Astrocyte (in vitro differentiated cells and primary cell): ENCODE data around the gene SLC5A8.

Experiments
- EZH2 ChIP-seq: IDR thresholded peaks from 2 replicates; pipeline ENCODE4 v1.6.1; 2012; ENCODE audit warnings: mild to moderate bottlenecking, low read length, inconsistent platforms; ENCODE audit not compliant: insufficient read depth
- TF ChIP-seq, protein P1 (sequence below): IDR thresholded peaks from 2 replicates; pipeline ENCODE4 v1.5.1; 2011; ENCODE audit warnings: low read depth, mild to moderate bottlenecking, inconsistent platforms, low read length, moderate library complexity; ENCODE audit not compliant: insufficient read depth

GRCh38 chr12:101115326-101115725, 94.7 kb downstream of the SLC5A8 start:
- TF ChIP-seq, protein P1, sequence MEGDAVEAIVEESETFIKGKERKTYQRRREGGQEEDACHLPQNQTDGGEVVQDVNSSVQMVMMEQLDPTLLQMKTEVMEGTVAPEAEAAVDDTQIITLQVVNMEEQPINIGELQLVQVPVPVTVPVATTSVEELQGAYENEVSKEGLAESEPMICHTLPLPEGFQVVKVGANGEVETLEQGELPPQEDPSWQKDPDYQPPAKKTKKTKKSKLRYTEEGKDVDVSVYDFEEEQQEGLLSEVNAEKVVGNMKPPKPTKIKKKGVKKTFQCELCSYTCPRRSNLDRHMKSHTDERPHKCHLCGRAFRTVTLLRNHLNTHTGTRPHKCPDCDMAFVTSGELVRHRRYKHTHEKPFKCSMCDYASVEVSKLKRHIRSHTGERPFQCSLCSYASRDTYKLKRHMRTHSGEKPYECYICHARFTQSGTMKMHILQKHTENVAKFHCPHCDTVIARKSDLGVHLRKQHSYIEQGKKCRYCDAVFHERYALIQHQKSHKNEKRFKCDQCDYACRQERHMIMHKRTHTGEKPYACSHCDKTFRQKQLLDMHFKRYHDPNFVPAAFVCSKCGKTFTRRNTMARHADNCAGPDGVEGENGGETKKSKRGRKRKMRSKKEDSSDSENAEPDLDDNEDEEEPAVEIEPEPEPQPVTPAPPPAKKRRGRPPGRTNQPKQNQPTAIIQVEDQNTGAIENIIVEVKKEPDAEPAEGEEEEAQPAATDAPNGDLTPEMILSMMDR, result no peak
- no peak for TF ChIP-seq EZH2
